Liver (tissue), 3 donors: ENCODE data around the gene TSHR.

ENCODE experiments used
- CTCF ChIP-seq: fragments of 150-350 bp; IDR thresholded peaks from 2 replicates; pipeline ENCODE4 v1.5.1; 2017; ENCODE audit warnings: improper control_type of control experiment, low read depth, low read length; ENCODE audit not compliant: missing input control
- FOXA1 ChIP-seq: IDR thresholded peaks from 2 replicates; pipeline ENCODE4 v1.6.1; 2016; ENCODE audit warnings: antibody characterized with exemption
- GABPA ChIP-seq, 2 donors: IDR thresholded peaks in 1 of 2; conservative IDR thresholded peaks in 1 of 2; 2 replicates each; pipeline ENCODE4 v1.6.1; 2016; ENCODE audit warnings: antibody characterized with exemption in 2 of 2, mild to moderate bottlenecking in 1 of 2, moderate library complexity in 1 of 2
- JUND ChIP-seq, 2 donors: IDR thresholded peaks; 2 replicates each; pipeline ENCODE4 v1.6.1; 2016; ENCODE audit warnings: antibody characterized with exemption in 2 of 2
- MAX ChIP-seq: IDR thresholded peaks from 2 replicates; pipeline ENCODE4 v1.6.1; 2016; ENCODE audit warnings: antibody characterized with exemption
- RAD21 ChIP-seq, 2 donors: IDR thresholded peaks; 2 replicates each; pipeline ENCODE4 v1.6.1; 2016; ENCODE audit warnings: antibody characterized with exemption in 2 of 2, mild to moderate bottlenecking in 2 of 2
- RXRA ChIP-seq, 2 donors: IDR thresholded peaks; 2 replicates each; pipeline ENCODE4 v1.6.1; 2017 to 2018; ENCODE audit warnings: antibody characterized with exemption in 2 of 2, mild to moderate bottlenecking in 1 of 2
- TAF1 ChIP-seq: conservative IDR thresholded peaks from 2 replicates; pipeline ENCODE4 v1.6.1; 2016; ENCODE audit warnings: antibody characterized with exemption, mild to moderate bottlenecking
- TF ChIP-seq, protein P1 (sequence below): IDR thresholded peaks from 2 replicates; pipeline ENCODE4 v1.6.1; 2016; ENCODE audit warnings: antibody characterized with exemption
- donor health status: healthy.
- donor health status: healthy.

- TF ChIP-seq CTCF (no peak), MAX (no peak), TAF1 (no peak), JUND (IDR thresholded peaks at IDR 0.05) (no peak), RAD21 (IDR thresholded peaks at IDR 0.05) (no peak), RXRA (IDR thresholded peaks at IDR 0.05) (no peak), FOXA1 (no peak), GABPA (IDR thresholded peaks at IDR 0.05 in 1 of 2, conservative IDR thresholded peaks at IDR 0.05 in 1 of 2) (no peak)
- TF ChIP-seq, protein P1, sequence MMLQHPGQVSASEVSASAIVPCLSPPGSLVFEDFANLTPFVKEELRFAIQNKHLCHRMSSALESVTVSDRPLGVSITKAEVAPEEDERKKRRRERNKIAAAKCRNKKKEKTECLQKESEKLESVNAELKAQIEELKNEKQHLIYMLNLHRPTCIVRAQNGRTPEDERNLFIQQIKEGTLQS: no peak
These were observed 206.3 kb downstream of the TSHR start for GRCh38 chr14:81161749-81162148.
